Ovary (tissue), 3 donors: ENCODE data around the gene DRAXIN.

Experiments used
- POLR2A ChIP-seq: fragments of 450-650 bp; IDR thresholded peaks from one replicate; pipeline ENCODE4 v1.6.1; 2017; ENCODE audit warnings: antibody characterized with exemption, mild to moderate bottlenecking, moderate library complexity
- TF ChIP-seq, protein P1 (sequence below), 3 donors: fragments of 450-650 bp in 2 of 3; fragments of 200-600 bp in 1 of 3; IDR thresholded peaks; one replicate each; pipeline versions ENCODE4 v1.5.1 to v1.8.0; 2016 to 2022; ENCODE audit warnings: antibody characterized with exemption in 3 of 3, mild to moderate bottlenecking in 1 of 3
- donor health status: DM: no; HTN: no; CAD: no.

- TF ChIP-seq, protein P1, sequence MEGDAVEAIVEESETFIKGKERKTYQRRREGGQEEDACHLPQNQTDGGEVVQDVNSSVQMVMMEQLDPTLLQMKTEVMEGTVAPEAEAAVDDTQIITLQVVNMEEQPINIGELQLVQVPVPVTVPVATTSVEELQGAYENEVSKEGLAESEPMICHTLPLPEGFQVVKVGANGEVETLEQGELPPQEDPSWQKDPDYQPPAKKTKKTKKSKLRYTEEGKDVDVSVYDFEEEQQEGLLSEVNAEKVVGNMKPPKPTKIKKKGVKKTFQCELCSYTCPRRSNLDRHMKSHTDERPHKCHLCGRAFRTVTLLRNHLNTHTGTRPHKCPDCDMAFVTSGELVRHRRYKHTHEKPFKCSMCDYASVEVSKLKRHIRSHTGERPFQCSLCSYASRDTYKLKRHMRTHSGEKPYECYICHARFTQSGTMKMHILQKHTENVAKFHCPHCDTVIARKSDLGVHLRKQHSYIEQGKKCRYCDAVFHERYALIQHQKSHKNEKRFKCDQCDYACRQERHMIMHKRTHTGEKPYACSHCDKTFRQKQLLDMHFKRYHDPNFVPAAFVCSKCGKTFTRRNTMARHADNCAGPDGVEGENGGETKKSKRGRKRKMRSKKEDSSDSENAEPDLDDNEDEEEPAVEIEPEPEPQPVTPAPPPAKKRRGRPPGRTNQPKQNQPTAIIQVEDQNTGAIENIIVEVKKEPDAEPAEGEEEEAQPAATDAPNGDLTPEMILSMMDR (IDR thresholded peaks at IDR 0.05) = no peak
- no peak for TF ChIP-seq POLR2A
Observed at GRCh38 chr1:11654137-11654938, 37.2 kb upstream of the DRAXIN start, which contains the start of the genes FBXO2 and FBXO44.
